ENCODE data around the gene SYNPO.

The SYNPO gene

DNA sequence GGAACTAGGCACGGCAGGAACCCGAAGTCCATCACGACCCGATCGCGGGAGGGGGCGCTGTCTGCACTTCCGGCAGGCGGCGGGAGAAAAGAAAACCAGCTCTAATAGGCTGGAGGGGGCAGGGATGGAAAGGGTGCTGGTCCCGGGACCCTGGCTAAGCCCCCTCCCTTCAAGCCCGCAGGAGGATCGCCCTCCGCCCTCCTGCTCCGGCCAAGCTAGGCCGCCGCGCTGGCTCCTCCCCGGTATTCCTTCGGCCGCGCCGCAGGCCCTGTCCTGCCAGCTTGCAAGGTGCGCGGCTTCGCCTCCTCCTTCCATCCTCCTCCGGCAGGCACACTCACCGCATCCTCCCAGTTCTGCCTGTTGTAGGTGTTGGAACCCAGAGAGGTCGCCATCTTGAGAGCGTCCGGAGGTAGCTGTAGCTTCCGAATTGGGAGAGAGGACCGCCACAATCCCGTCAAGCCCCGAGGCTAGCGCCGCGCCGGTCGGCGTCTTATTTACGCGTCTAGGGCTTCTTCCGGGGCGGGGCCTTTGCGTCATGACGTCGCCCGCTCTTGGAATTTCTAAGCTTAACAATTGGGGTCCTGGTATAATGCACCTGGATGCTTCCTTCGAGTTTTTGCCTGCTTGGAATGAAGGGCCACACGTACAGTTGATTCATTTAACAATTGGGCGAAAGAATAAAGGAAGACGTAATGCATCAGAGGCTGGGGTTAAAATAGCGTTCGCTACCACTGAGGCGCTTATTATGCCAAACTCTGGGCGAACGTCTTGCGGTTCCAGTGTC is 60.3 kb downstream of the SYNPO start, which contains the start of gene RBM22:
RBM22 (minus strand) TSS at position 469 of the 784 bp plus-strand sequence; CDS start at position 392, 77 bp downstream.
- peak; percentile 64 for DNase-seq

- DNase-seq: no peak
These were observed 63.3 kb downstream of the SYNPO start for GRCh38 chr5:150703762-150704161.

GRCh38 chr5:150706776-150707390 is 66.4 kb downstream of the SYNPO start:
- DNase-seq: no peak

Measured in DMS153 (cell line).